Activated T-helper 2 cell treated with anti-CD3 and anti-CD28 coated beads, Interferon-gamma antibody, Interleukin-2, Interleukin-4, amounts not matched to agents 10 μg/mL and 5 μg/mL and 100 μg/mL, durations not matched to agents 14 hours and 24 hours and 36 hours (primary cell): Measurements from ENCODE around the gene ADAMTS5. TPM values are rescaled to one million over a fixed set of nuclear protein-coding genes. Genes with fewer than 3 reads are reported as not detected.

ENCODE experiments used
- DNase-seq: peaks from one replicate; pipeline ENCODE4 v3.0.0; 2021; ENCODE audit warnings: low spot score
- H3K27ac Mint-ChIP-seq: one replicate; pipeline ENCODE4 v1.8.0; 2021; ENCODE audit warnings: mixed read lengths
- H3K27me3 Mint-ChIP-seq: one replicate; pipeline ENCODE4 v1.8.0; 2021; ENCODE audit warnings: low read depth, mixed read lengths
- H3K36me3 Mint-ChIP-seq: one replicate; pipeline ENCODE4 v1.8.0; 2021; ENCODE audit warnings: low read depth, mixed read lengths
- H3K4me1 Mint-ChIP-seq: one replicate; pipeline ENCODE4 v1.8.0; 2021; ENCODE audit warnings: low read depth, mixed read lengths
- H3K4me3 Mint-ChIP-seq: one replicate; pipeline ENCODE4 v1.8.0; 2021; ENCODE audit warnings: low read depth, mild to moderate bottlenecking, moderate library complexity, mixed read lengths
- H3K9me3 Mint-ChIP-seq: one replicate; pipeline ENCODE4 v1.8.0; 2021; ENCODE audit warnings: mixed read lengths
- intact Hi-C: fragments of 100-400 bp; cut with micrococcal nuclease; formaldehyde crosslinking; loops from one replicate; pipeline ENCODE4 v1.15.1; 2023
- total RNA-seq: library from RNA; stranded (reverse); gene quantifications from 2 replicates; pipeline ENCODE4 v1.2.3, GENCODE V29; 2022

The ADAMTS5 gene
- total RNA-seq = not detected in 2 replicates

DNA sequence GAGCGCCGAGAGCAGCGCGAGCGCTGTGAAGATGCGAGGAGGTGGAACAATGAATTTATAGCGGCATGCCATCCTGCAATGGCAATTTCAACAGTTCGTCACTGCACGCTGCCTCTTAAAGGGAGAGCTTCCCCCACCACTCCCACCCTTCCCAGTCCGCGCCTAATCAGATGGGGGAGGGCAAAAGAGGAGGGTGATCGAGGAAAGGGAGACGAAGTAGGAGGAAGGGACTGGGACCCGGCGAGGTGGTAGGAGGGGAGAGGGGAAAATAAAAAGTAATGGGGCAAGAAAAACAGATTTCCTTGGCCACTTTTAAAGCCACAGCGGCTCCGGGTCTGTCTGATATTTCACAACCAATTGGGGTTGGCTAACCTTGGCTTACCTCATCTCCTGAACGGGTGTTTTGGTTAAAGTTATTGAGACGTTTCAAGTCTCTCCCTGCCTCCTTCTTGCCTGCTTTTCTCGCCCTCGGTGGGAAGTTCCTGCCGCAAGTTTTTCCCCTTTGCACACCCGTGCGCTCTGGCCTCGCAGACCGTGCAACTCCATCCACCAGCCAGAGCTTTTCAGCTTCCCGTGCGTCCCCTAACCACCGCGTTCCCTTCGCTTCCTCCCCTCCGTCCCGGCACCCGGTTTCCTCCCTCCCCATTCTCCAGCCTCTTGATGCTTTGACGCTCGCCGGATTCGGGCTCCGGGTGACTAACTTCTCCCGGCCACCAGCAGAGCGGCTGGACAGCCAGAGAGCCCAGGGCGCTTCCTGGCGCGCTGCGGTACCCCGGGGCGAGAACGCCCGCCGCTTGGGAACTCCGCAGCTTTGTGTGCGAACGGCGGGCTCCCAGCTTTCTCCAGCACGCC is at the start of gene ADAMTS5:
TSS of gene ADAMTS5 (minus strand) at position 27 of the 852 bp plus-strand sequence. CDS start 697 bp downstream, outside the sequence.
- H3K4me1 Mint-ChIP-seq = no peaks in the 10 kb centered on the region
- intact Hi-C loops = loop anchor here (5.0 kb wide), 1 partner anchor 120 kb away; the partner anchor contains the start of gene ADAMTS1
- H3K27ac Mint-ChIP-seq = no peak within 1 kb of the TSS
- H3K36me3 Mint-ChIP-seq = no peaks in the 10 kb centered on the region
- no peaks in the 10 kb centered on the region for H3K9me3 Mint-ChIP-seq
- H3K4me3 Mint-ChIP-seq = no peak within 1 kb of the TSS
- peaks cover 39% of the 10 kb centered on the region for H3K27me3 Mint-ChIP-seq
- DNase-seq = no peak

DNA sequence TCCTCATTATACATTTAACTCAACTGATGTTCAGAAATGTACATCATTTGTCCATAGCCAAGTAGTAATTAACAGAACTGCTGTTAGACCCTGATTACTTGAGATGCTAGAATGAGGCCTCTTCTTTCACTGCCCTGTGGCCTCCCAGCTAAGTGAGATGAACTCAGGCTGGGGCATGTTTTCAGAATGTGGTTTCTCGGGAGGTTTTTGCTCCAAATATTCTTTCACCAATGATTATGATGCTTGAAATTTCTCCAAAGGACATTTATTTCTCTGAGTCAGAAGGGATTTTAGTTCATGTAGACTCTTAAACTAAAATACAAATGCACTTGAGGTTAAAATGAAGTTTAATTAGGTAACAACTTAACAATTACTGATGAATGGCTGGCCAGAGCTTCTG is 34.6 kb upstream of the ADAMTS5 start:
- no peaks in the 10 kb centered on the region for H3K36me3 Mint-ChIP-seq
- intact Hi-C loops = no loop called here
- peaks cover 4% of the 10 kb centered on the region for H3K9me3 Mint-ChIP-seq
- no peak for DNase-seq
- H3K27ac Mint-ChIP-seq = no peak overlapping the region
- H3K4me1 Mint-ChIP-seq = no peaks in the 10 kb centered on the region
- no peak overlapping the region for H3K4me3 Mint-ChIP-seq
- no peaks in the 10 kb centered on the region for H3K27me3 Mint-ChIP-seq

DNA sequence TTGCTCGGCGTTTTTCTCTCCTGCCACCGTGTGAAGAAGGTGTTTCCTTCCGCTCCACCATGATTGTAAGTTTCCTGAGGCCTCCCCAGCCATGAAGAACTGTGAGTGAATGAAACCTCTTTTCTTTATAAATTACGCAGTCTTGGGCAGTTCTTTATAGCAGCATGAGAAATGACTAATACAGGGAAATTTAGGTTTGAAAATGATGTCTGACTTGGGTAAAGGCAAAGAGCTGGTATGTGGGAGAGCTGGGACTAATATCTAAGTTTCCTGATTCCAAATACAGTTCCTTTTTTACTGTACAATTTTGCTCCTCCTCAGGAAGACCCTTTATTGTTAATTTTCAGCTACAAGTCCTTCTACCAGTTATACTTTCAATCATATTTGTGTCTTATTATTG is 16.7 kb upstream of the ADAMTS5 start:
- no peak overlapping the region for H3K27ac Mint-ChIP-seq
- DNase-seq = no peak
- H3K4me1 Mint-ChIP-seq = no peaks in the 10 kb centered on the region
- intact Hi-C loops = no loop called here
- no peaks in the 10 kb centered on the region for H3K36me3 Mint-ChIP-seq
- H3K9me3 Mint-ChIP-seq = no peaks in the 10 kb centered on the region
- no peaks in the 10 kb centered on the region for H3K27me3 Mint-ChIP-seq
- H3K4me3 Mint-ChIP-seq = no peak overlapping the region

DNA sequence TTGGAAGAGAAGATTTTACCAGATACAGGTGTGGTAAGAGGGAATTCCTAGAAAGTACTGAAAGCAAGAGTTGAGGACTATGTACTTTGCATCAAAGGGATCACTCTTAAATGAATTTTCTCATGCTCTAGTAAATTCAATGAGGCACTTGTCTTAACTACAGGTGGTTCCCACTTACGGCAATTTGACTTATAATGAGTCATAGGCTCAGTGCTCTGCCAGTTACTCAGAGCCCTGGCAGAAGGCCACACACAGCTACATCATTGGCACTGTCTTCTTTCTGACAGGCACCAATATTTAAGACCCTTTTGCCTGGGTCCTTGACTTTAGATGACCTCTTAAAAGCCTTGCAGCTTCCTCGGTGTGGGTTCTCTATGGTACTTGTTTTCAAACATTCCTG is 15.9 kb upstream of the ADAMTS5 start:
- no peaks in the 10 kb centered on the region for H3K36me3 Mint-ChIP-seq
- H3K9me3 Mint-ChIP-seq = no peaks in the 10 kb centered on the region
- no peak overlapping the region for H3K4me3 Mint-ChIP-seq
- H3K27me3 Mint-ChIP-seq = no peaks in the 10 kb centered on the region
- DNase-seq = no peak
- intact Hi-C loops = no loop called here
- H3K27ac Mint-ChIP-seq = no peak overlapping the region
- no peaks in the 10 kb centered on the region for H3K4me1 Mint-ChIP-seq

DNA sequence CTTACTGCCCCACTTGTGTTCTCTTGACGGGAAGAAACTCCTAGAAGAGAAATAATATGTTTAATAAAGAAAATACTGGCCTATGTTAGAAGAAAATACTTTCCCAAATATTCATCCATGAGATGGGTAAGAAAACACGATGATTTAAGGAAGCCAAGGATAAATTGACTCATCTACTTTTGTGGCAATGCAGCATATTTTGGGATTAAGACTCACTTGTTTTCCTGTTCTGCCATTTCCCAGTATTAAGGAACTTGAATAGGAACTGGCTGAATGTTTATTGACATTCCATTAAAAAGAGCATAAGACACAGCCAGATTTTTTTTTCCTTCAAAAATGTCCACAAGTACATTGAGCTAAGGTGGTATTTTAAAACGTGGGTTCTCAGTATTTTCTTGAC is 10.9 kb upstream of the ADAMTS5 start:
- intact Hi-C loops = no loop called here
- no peaks in the 10 kb centered on the region for H3K36me3 Mint-ChIP-seq
- no peak overlapping the region for H3K27ac Mint-ChIP-seq
- no peaks in the 10 kb centered on the region for H3K9me3 Mint-ChIP-seq
- no peak overlapping the region for H3K4me3 Mint-ChIP-seq
- DNase-seq = no peak
- H3K4me1 Mint-ChIP-seq = no peaks in the 10 kb centered on the region
- H3K27me3 Mint-ChIP-seq = no peaks in the 10 kb centered on the region

DNA sequence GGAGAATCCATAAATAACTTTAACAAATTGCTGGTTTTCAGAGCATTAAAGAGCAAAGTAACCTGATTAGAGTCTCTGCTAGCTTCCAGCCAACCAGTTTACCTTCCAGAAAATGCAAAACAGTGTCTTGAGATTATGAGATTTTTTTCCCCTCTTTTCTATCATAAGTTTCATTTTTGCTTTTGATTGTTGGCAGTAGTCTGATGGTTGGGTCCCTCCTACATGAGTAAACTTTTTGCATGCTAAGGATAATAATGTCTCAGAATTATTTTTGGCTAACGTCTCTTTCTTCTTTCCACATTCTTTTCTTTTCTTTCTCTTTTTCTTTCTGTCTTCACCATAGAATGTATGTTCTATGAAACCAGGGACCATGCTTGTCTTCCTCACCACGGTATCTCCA is 6.3 kb upstream of the ADAMTS5 start:
- intact Hi-C loops = no loop called here
- H3K27ac Mint-ChIP-seq = no peak overlapping the region
- H3K27me3 Mint-ChIP-seq = peaks cover 15% of the 10 kb centered on the region
- no peaks in the 10 kb centered on the region for H3K36me3 Mint-ChIP-seq
- H3K4me3 Mint-ChIP-seq = no peak overlapping the region
- DNase-seq = no peak
- H3K9me3 Mint-ChIP-seq = no peaks in the 10 kb centered on the region
- H3K4me1 Mint-ChIP-seq = no peaks in the 10 kb centered on the region

DNA sequence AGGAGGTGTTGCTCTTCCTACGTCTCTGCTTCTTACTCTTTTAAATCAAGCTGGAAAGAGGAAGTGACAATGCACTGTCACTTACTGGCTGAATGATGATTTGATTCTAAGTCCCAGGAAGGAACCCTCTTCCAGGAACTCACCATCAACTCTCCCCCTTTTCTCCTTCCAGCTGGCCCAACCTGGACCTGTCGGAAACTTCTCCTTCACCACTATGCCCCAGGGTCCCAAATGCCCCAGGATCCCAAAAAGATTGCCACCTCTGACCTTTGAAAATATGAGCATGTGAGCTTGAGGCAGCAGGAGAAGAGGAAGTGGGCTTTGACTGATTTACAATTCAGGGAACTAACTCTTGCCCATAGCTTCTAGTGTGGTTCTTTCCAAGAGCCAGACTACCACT is 5.3 kb upstream of the ADAMTS5 start:
- no peaks in the 10 kb centered on the region for H3K9me3 Mint-ChIP-seq
- no peak overlapping the region for H3K4me3 Mint-ChIP-seq
- intact Hi-C loops = no loop called here
- DNase-seq = no peak
- H3K4me1 Mint-ChIP-seq = no peaks in the 10 kb centered on the region
- H3K36me3 Mint-ChIP-seq = no peaks in the 10 kb centered on the region
- H3K27me3 Mint-ChIP-seq = peaks cover 24% of the 10 kb centered on the region
- no peak overlapping the region for H3K27ac Mint-ChIP-seq

DNA sequence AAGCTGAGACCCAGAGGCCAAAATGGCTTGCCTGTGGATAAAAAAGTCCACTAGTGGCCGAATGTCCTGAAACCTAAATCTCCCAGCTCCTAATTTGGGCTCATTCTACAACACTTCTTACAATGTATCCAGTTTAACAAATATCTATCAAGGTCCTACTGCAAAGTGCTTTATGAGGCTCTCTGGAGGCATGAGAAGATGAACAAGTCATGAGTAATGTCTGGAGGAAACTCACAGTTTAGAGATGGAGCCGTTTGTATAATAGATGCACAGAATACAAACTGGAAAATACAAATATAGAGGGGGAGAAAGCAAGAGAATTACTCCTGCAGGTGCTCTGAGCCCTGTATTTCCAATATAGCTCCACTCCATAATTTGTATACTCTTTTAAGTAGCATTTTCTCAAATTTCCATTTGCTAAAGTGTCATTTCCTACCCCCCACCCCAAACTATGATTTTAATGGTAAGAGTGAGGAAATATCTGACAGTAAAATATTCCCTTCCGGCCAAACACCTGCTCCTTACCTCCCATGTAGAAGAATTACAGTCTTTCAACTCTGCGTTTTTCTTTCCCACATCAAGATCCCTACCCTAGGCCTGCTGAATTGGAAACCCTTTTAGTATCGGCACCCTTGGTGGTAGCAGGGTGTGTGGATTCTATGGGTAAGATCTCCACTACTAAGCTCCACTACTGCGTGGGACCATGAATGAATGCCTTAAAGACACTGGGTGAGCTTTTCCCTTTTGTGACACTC is 3.3 kb upstream of the ADAMTS5 start:
- H3K9me3 Mint-ChIP-seq = no peaks in the 10 kb centered on the region
- intact Hi-C loops = loop anchor here (5.0 kb wide), 1 partner anchor 123 kb away; the partner anchor contains the start of gene ADAMTS1
- H3K27me3 Mint-ChIP-seq = peaks cover 33% of the 10 kb centered on the region
- H3K4me1 Mint-ChIP-seq = no peaks in the 10 kb centered on the region
- no peak overlapping the region for H3K27ac Mint-ChIP-seq
- no peak for DNase-seq
- no peak overlapping the region for H3K4me3 Mint-ChIP-seq
- no peaks in the 10 kb centered on the region for H3K36me3 Mint-ChIP-seq

DNA sequence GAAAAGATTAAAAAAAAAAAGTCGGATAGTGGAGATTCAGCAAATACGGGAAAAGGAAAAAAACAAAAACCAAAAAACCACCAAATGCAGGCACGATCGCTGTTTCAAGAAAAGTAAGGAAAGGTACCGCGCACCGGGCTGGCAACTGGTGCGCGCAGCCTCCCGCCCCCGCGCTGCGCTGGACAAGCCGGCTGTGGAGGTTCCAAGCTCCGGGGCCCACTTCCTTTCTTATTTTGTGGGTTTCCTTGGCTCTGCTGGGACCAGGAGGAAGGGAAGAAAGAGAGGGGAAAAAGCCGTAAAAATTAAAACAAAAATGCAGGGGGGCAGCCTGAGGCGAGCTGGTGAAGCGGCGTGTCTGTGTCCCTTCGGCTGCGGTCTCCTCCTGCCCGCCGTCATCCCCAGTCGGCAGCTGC is 233 bp downstream of the ADAMTS5 start:
- H3K9me3 Mint-ChIP-seq = no peaks in the 10 kb centered on the region
- H3K36me3 Mint-ChIP-seq = no peaks in the 10 kb centered on the region
- no peak overlapping the region for H3K27ac Mint-ChIP-seq
- H3K27me3 Mint-ChIP-seq = peaks cover 43% of the 10 kb centered on the region
- no peak overlapping the region for H3K4me3 Mint-ChIP-seq
- intact Hi-C loops = loop anchor here (5.0 kb wide), 1 partner anchor 119 kb away; the partner anchor contains the start of gene ADAMTS1
- no peaks in the 10 kb centered on the region for H3K4me1 Mint-ChIP-seq
- no peak for DNase-seq

DNA sequence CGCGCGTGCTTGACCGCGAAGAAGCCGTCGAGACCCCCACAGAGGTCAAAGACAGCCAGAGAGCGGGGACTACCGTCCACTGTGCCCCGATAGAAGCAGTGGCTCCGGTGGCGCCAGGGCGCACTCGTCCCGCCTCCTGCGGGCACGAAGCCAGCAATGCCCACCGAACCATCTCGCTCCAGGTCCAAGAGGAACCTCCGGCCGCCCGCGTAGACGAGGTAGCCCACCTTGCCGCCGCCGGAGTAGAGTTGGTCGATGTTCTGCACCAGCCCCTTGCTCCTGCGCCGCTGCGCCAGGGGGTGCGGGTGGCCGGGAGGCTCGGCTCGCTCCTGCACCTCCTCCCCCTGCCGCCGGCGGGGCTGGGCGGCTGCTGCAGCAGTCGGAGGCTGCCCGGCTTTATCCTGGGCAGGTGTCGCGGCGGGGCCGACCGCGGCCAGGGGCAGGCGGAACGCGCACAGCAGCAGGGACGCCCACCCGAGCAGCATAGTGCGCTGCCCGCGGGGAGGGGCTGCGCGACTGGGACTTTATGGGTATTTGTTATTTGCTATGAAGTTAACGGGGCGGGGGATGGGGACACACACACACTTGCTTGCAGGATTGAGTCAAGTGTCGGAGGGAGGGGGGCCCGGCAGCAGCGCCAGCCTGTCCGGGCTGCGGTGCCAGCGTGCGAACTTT is 844 bp downstream of the ADAMTS5 start:
- Mint-ChIP-seq H3K27ac (no peak overlapping the region), H3K9me3 (no peaks in the 10 kb centered on the region), H3K36me3 (no peaks in the 10 kb centered on the region), H3K4me3 (no peak overlapping the region), H3K4me1 (no peaks in the 10 kb centered on the region), H3K27me3 (peaks cover 45% of the 10 kb centered on the region)
- DNase-seq = no peak
- intact Hi-C loops = loop anchor here (5.0 kb wide), 1 partner anchor 119 kb away; the partner anchor contains the start of gene ADAMTS1

DNA sequence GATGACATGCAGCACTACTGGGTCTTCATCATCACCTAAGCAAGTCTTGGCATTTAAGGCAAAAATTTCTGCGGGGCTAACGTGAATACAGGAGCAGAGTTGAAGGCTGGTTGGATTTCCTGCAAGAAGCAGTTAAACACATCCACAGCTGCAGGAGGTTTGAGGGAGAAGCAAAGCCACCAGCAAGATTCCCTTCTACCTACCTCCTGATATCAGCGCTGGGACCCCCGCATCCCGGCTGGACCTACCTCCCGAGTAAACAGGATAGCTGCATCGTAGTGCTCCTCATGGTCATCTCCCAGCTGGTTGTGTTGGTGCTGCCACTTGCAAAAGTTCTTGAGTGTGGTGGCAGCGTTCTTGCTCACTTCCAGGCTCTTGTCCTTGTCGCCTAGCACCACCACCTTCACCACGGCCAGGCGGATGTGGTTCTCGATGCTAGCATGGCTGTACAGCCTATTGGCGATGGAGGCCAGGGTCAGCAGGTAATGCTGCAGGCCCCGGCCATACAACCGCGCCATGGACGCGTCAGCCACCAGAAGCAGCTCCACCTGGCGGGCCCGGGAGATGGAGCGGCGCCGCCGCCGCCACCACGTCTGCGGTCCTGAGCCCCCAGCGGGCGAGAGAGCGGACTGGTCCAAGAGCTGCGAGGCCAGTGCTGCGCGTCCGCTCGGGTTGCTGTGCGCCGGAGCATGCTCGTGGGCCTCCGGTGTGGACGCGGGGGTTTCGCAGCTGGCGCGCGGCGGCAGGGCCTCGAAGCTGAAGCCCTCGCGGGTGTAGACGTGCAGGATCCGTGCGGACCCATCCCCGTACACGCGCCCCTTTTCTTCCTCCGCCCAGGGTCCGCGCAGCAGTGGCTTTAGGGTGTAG is 1.6 kb downstream of the ADAMTS5 start:
- no peak overlapping the region for H3K4me3 Mint-ChIP-seq
- no peak for DNase-seq
- no peak overlapping the region for H3K27ac Mint-ChIP-seq
- H3K36me3 Mint-ChIP-seq = no peaks in the 10 kb centered on the region
- no peaks in the 10 kb centered on the region for H3K9me3 Mint-ChIP-seq
- H3K4me1 Mint-ChIP-seq = no peaks in the 10 kb centered on the region
- intact Hi-C loops = loop anchor here (5.0 kb wide), 1 partner anchor 118 kb away; the partner anchor contains the start of gene ADAMTS1
- H3K27me3 Mint-ChIP-seq = peaks cover 41% of the 10 kb centered on the region
